ENCODE measurements around the gene RHBDF2. TPM values are rescaled to one million over a fixed set of nuclear protein-coding genes. Genes with fewer than 3 reads are reported as not detected.

RHBDF2 gene
- total RNA-seq, 4 donors from 2014 or later = 45.9 to 82.6 (median 52.6) TPM

GRCh38 chr17:76471498-76472257 lies 29.5 kb downstream of the RHBDF2 start:
- no peak for DNase-seq (ENCODE audit: low spot score in 2 of 2)
- peaks cover 49% of the 10 kb centered on the region for H3K36me3 ChIP-seq
- no peaks in the 10 kb centered on the region for H3K9me3 ChIP-seq
- 91% methylated on average over 29 of the region's 35 CpGs for WGBS
- no peaks in the 10 kb centered on the region for H3K4me1 ChIP-seq
- H3K4me3 ChIP-seq = no peak overlapping the region
- no peaks in the 10 kb centered on the region for H3K27me3 ChIP-seq
- H3K27ac ChIP-seq = no peak overlapping the region
- TF ChIP-seq POLR2A (IDR thresholded peaks at IDR 0.05) (no peak), EP300 (IDR thresholded peaks at IDR 0.05) (no peak), CTCF (IDR thresholded peaks at IDR 0.05) (no peak), POLR2AphosphoS5 (IDR thresholded peaks at IDR 0.05) (no peak)

GRCh38 chr17:76469991-76470739 lies 31.1 kb downstream of the RHBDF2 start:
- no peak for TF ChIP-seq EP300 (IDR thresholded peaks at IDR 0.05)
- TF ChIP-seq CTCF (IDR thresholded peaks at IDR 0.05) = no peak
- TF ChIP-seq POLR2AphosphoS5 (IDR thresholded peaks at IDR 0.05) = no peak
- no peak for TF ChIP-seq POLR2A (IDR thresholded peaks at IDR 0.05)
- no peak overlapping the region for H3K4me3 ChIP-seq
- H3K27me3 ChIP-seq = no peaks in the 10 kb centered on the region
- 84% methylated on average over 6 of the region's 13 CpGs for WGBS
- no peak overlapping the region for H3K27ac ChIP-seq
- no peaks in the 10 kb centered on the region for H3K9me3 ChIP-seq
- no peak for DNase-seq (ENCODE audit: low spot score in 2 of 2)
- H3K36me3 ChIP-seq = peaks cover 45% of the 10 kb centered on the region
- H3K4me1 ChIP-seq = no peaks in the 10 kb centered on the region

GRCh38 chr17:76469076-76469990 lies 31.9 kb downstream of the RHBDF2 start:
- Histone ChIP-seq H3K9me3 (no peaks in the 10 kb centered on the region), H3K27me3 (no peaks in the 10 kb centered on the region), H3K36me3 (peaks cover 38% of the 10 kb centered on the region), H3K27ac (no peak overlapping the region), H3K4me1 (no peaks in the 10 kb centered on the region), H3K4me3 (no peak overlapping the region)
- no peak for DNase-seq (ENCODE audit: low spot score in 2 of 2)
- 87% methylated on average over 16 of the region's 38 CpGs for WGBS
- no peak for TF ChIP-seq POLR2A (IDR thresholded peaks at IDR 0.05)
- no peak for TF ChIP-seq EP300 (IDR thresholded peaks at IDR 0.05)
- TF ChIP-seq CTCF (IDR thresholded peaks at IDR 0.05) = no peak
- no peak for TF ChIP-seq POLR2AphosphoS5 (IDR thresholded peaks at IDR 0.05)

GRCh38 chr17:76468634-76469010 lies 32.6 kb downstream of the RHBDF2 start:
- no CpG with 5 or more reads among the region's 14 CpGs for WGBS
- peaks cover 31% of the 10 kb centered on the region for H3K36me3 ChIP-seq
- H3K27ac ChIP-seq = no peak overlapping the region
- H3K27me3 ChIP-seq = no peaks in the 10 kb centered on the region
- H3K4me1 ChIP-seq = no peaks in the 10 kb centered on the region
- H3K4me3 ChIP-seq = no peak overlapping the region
- TF ChIP-seq EP300 (IDR thresholded peaks at IDR 0.05) (no peak), CTCF (IDR thresholded peaks at IDR 0.05) (no peak), POLR2A (IDR thresholded peaks at IDR 0.05) (no peak), POLR2AphosphoS5 (IDR thresholded peaks at IDR 0.05) (no peak)
- DNase-seq (ENCODE audit: low spot score in 2 of 2) = no peak
- H3K9me3 ChIP-seq = no peaks in the 10 kb centered on the region

Measured in suprapubic skin (tissue), 4 donors.